Spleen (tissue), 7 donors: Measurements from ENCODE around the gene TLR9.

Source experiments
- CTCF ChIP-seq, 11 experiments: fragments of 200-600 bp in 7 of 11; fragments of 450-650 bp in 4 of 11; sonication (generic) in 4 of 11; IDR thresholded peaks in 8 of 11; conservative IDR thresholded peaks in 3 of 11; 1 replicate in 7 of 11; 2 replicates in 4 of 11; pipeline versions ENCODE4 v1.4.0 to v1.8.0; 2016 to 2021; ENCODE audit warnings: antibody characterized with exemption in 11 of 11, inconsistent platforms in 4 of 11, mild to moderate bottlenecking in 1 of 11
- POLR2AphosphoS5 ChIP-seq, 3 donors: sonication (generic); formaldehyde crosslinking; IDR thresholded peaks; one replicate each; pipeline ENCODE4 v1.5.1; 2017; ENCODE audit warnings: antibody characterized with exemption in 3 of 3
- donor health status: DM: no; HTN: no; CAD: no; lungs with moderate emphysema.
- donor health status: DM: no; HTN: no; CAD: no.
- donor health status: DM: no; HTN: no; CAD: no.

GRCh38 chr3:52210037-52210436, 15.4 kb downstream of the TLR9 start:
- TF ChIP-seq POLR2AphosphoS5 (IDR thresholded peaks at IDR 0.05) (no peak), CTCF (IDR thresholded peaks at IDR 0.05 in 8 of 11, conservative IDR thresholded peaks at IDR 0.05 in 3 of 11) (no peak)
